H9 (cell line): Measurements from ENCODE around the gene PIK3R5. TPM values are rescaled to one million over a fixed set of nuclear protein-coding genes. Genes with fewer than 3 reads are reported as not detected.

Experiments
- DNase-seq: peaks from one replicate; pipeline ENCODE4 v3.0.0-alpha.2; 2017
- H2AFZ ChIP-seq: one replicate; pipeline ENCODE4 v1.6.1; 2013; ENCODE audit warnings: mild to moderate bottlenecking, low read length, control low read depth, moderate library complexity
- H2AK5ac ChIP-seq: 2 replicates; pipeline ENCODE4 v1.6.1; 2013; ENCODE audit warnings: low read length, control low read depth, mixed read lengths; ENCODE audit not compliant: insufficient read length
- H2BK120ac ChIP-seq: one replicate; pipeline ENCODE4 v1.6.1; 2013; ENCODE audit warnings: low read depth, mild to moderate bottlenecking, low read length, control low read depth, inconsistent platforms; ENCODE audit not compliant: poor library complexity, severe bottlenecking
- H2BK12ac ChIP-seq: 2 replicates; pipeline ENCODE4 v1.6.1; 2013; ENCODE audit warnings: low read length, control low read depth, mixed read lengths, low read depth; ENCODE audit not compliant: insufficient read length
- H2BK15ac ChIP-seq: 2 replicates; pipeline ENCODE4 v1.6.1; 2013; ENCODE audit warnings: low read depth, low read length, control low read depth
- H2BK20ac ChIP-seq: one replicate; pipeline ENCODE4 v1.6.1; 2013; ENCODE audit warnings: low read depth, mild to moderate bottlenecking, low read length, control low read depth, inconsistent platforms; ENCODE audit not compliant: poor library complexity, severe bottlenecking
- H2BK5ac ChIP-seq: 2 replicates; pipeline ENCODE4 v1.6.1; 2013; ENCODE audit warnings: low read length, control low read depth, mixed read lengths; ENCODE audit not compliant: insufficient read length
- H3K14ac ChIP-seq: 2 replicates; pipeline ENCODE4 v1.6.1; 2013; ENCODE audit warnings: low read length, control low read depth; ENCODE audit not compliant: insufficient read depth
- H3K18ac ChIP-seq: 2 replicates; pipeline ENCODE4 v1.6.1; 2013; ENCODE audit warnings: low read depth, mild to moderate bottlenecking, mixed read lengths, low read length, control low read depth; ENCODE audit not compliant: insufficient read length
- H3K23ac ChIP-seq: 2 replicates; pipeline ENCODE4 v1.6.1; 2013; ENCODE audit warnings: low read length, control low read depth, mixed read lengths, low read depth; ENCODE audit not compliant: insufficient read length
- H3K23me2 ChIP-seq: 2 replicates; pipeline ENCODE4 v1.6.1; 2013; ENCODE audit warnings: low read depth, mild to moderate bottlenecking, mixed read lengths, low read length, control low read depth; ENCODE audit not compliant: insufficient read length, poor library complexity, severe bottlenecking
- H3K27ac ChIP-seq: 2 replicates; pipeline ENCODE4 v1.5.1; 2013; ENCODE audit warnings: low read length, control low read depth, mixed read lengths, low read depth; ENCODE audit not compliant: insufficient read length
- H3K27me3 ChIP-seq: 2 replicates; pipeline ENCODE4 v1.6.1; 2013; ENCODE audit warnings: low read length, control low read depth, inconsistent platforms; ENCODE audit not compliant: insufficient read depth
- H3K4ac ChIP-seq: 2 replicates; pipeline ENCODE4 v1.6.1; 2013; ENCODE audit warnings: low read depth, mild to moderate bottlenecking, control low read depth, inconsistent platforms, low read length, moderate library complexity
- H3K4me1 ChIP-seq: 2 replicates; pipeline ENCODE4 v1.6.1; 2013; ENCODE audit warnings: low read length, control low read depth, inconsistent platforms; ENCODE audit not compliant: insufficient read depth
- H3K4me2 ChIP-seq: 2 replicates; pipeline ENCODE4 v1.6.1; 2013; ENCODE audit warnings: low read length, control low read depth, mixed read lengths; ENCODE audit not compliant: insufficient read length, insufficient read depth
- H3K56ac ChIP-seq: 2 replicates; pipeline ENCODE4 v1.6.1; 2013; ENCODE audit warnings: low read depth, mild to moderate bottlenecking, mixed read lengths, low read length, control low read depth; ENCODE audit not compliant: insufficient read length
- H3K79me1 ChIP-seq: 2 replicates; pipeline ENCODE4 v1.6.1; 2013; ENCODE audit warnings: low read depth, mild to moderate bottlenecking, moderate library complexity, low read length, control low read depth, inconsistent platforms; ENCODE audit not compliant: insufficient read depth, poor library complexity, severe bottlenecking
- H3K79me2 ChIP-seq: 2 replicates; pipeline ENCODE4 v1.6.1; 2013; ENCODE audit warnings: low read length, control low read depth, inconsistent platforms; ENCODE audit not compliant: insufficient read depth
- H3K9ac ChIP-seq: 2 replicates; pipeline ENCODE4 v1.6.1; 2013; ENCODE audit warnings: low read length, control low read depth, mixed read lengths; ENCODE audit not compliant: insufficient read length; ENCODE audit errors: extremely low read depth
- H3K9me3 ChIP-seq: one replicate; pipeline ENCODE4 v1.6.1; 2013; ENCODE audit warnings: low read depth, low read length, inconsistent platforms; ENCODE audit not compliant: control insufficient read depth
- H3T11ph ChIP-seq: one replicate; pipeline ENCODE4 v1.6.1; 2013; ENCODE audit warnings: mild to moderate bottlenecking, low read length, control low read depth, inconsistent platforms
- H4K20me1 ChIP-seq: one replicate; pipeline ENCODE4 v1.6.1; 2013; ENCODE audit not compliant: control insufficient read depth, insufficient read length, insufficient read depth
- H4K5ac ChIP-seq: 2 replicates; pipeline ENCODE4 v1.6.1; 2013; ENCODE audit warnings: low read depth, mild to moderate bottlenecking, mixed read lengths, low read length, control low read depth; ENCODE audit not compliant: insufficient read length
- H4K8ac ChIP-seq: replicated peaks from 2 replicates; pipeline ENCODE4 v1.6.1; 2013; ENCODE audit warnings: low read length, control low read depth, mixed read lengths, low read depth; ENCODE audit not compliant: insufficient read length
- H4K91ac ChIP-seq: 2 replicates; pipeline ENCODE4 v1.6.1; 2013; ENCODE audit warnings: low read depth, mild to moderate bottlenecking, moderate library complexity, mixed read lengths, low read length, control low read depth; ENCODE audit not compliant: insufficient read length
- H3K27ac Mint-ChIP-seq, 3 experiments: 2 replicates in 2 of 3; 3 replicates in 1 of 3; pipeline ENCODE4 v1.8.0; 2020 to 2021; ENCODE audit warnings: mixed read lengths in 3 of 3, mild to moderate bottlenecking in 1 of 3, moderate library complexity in 1 of 3
- H3K27me3 Mint-ChIP-seq: 2 replicates; pipeline ENCODE4 v1.8.0; 2021; ENCODE audit warnings: low read depth, mild to moderate bottlenecking, moderate library complexity, mixed read lengths
- H3K36me3 Mint-ChIP-seq, 3 experiments: 2 replicates in 2 of 3; 3 replicates in 1 of 3; pipeline ENCODE4 v1.8.0; 2020 to 2021; ENCODE audit warnings: low read depth in 3 of 3, mixed read lengths in 3 of 3; ENCODE audit not compliant: insufficient read depth in 1 of 3
- H3K4me1 Mint-ChIP-seq, 2 experiments: 2 replicates each; pipeline ENCODE4 v1.8.0; 2020; ENCODE audit warnings: mixed read lengths in 2 of 2
- H3K4me3 Mint-ChIP-seq, 2 experiments: 2 replicates in 1 of 2; 3 replicates in 1 of 2; pipeline ENCODE4 v1.8.0; 2020 to 2021; ENCODE audit warnings: mild to moderate bottlenecking in 2 of 2, mixed read lengths in 2 of 2, moderate library complexity in 1 of 2
- H3K9me3 Mint-ChIP-seq, 2 experiments: 2 replicates in 1 of 2; 3 replicates in 1 of 2; pipeline ENCODE4 v1.8.0; 2020; ENCODE audit warnings: mild to moderate bottlenecking in 2 of 2, mixed read lengths in 2 of 2, moderate library complexity in 1 of 2
- CTCF ChIP-seq: fragments of 200-600 bp; sonication (generic); conservative IDR thresholded peaks from 3 replicates; pipeline ENCODE4 v1.8.0; 2021; ENCODE audit warnings: antibody characterized with exemption, mild to moderate bottlenecking
- WGBS: extraction: QIAGEN DNeasy Blood & Tissue Kit; methylation state at CpG from one replicate; pipeline ENCODE4 v1.1.7; 2013; ENCODE audit warnings: missing lambda C conversion rate, low lambda C conversion rate, mixed read lengths; ENCODE audit not compliant: insufficient read length; ENCODE audit errors: extremely low coverage; 5-methylcytosine and 5-hydroxymethylcytosine counted together
- total RNA-seq: library from RNA; stranded (reverse); gene quantifications from 2 replicates; pipeline ENCODE4 v1.2.1, GENCODE V29; 2021

The PIK3R5 gene
- total RNA-seq, 1 experiment from 2014 or later, result 1.4 TPM

GRCh38 chr17:8997994-8998628, 32.6 kb upstream of the PIK3R5 start:
- Histone ChIP-seq H3K79me1 (no peaks in the 10 kb centered on the region), H3K4me2 (no peak overlapping the region), H2BK12ac (no peak overlapping the region), H3K23me2 (peaks cover 5% of the 10 kb centered on the region), H4K20me1 (no peaks in the 10 kb centered on the region), H3K14ac (no peak overlapping the region), H2BK5ac (no peak overlapping the region), H3K9ac (no peak overlapping the region), H3K27me3 (peaks cover 16% of the 10 kb centered on the region), H3K56ac (no peak overlapping the region), H2BK120ac (no peak overlapping the region), H4K91ac (no peak overlapping the region), H3K23ac (no peak overlapping the region), H4K8ac (no peak overlapping the region), H2AFZ (no peak overlapping the region), H2BK20ac (no peak overlapping the region), H3T11ph (no peak overlapping the region), H3K27ac (no peak overlapping the region), H2AK5ac (no peak overlapping the region), H2BK15ac (no peak overlapping the region), H4K5ac (no peak overlapping the region), H3K4ac (no peak overlapping the region), H3K4me1 (no peaks in the 10 kb centered on the region), H3K9me3 (no peaks in the 10 kb centered on the region), H3K18ac (no peak overlapping the region), H3K79me2 (no peaks in the 10 kb centered on the region)
- Mint-ChIP-seq H3K4me3 (no peak overlapping the region), H3K36me3 (no peaks in the 10 kb centered on the region; a peak in 1 of 7 replicates), H3K27me3 (peaks cover 56% of the 10 kb centered on the region), H3K27ac (no peak overlapping the region), H3K9me3 (no peaks in the 10 kb centered on the region; a peak in 2 of 5 replicates), H3K4me1 (peaks cover 22 to 25% of the 10 kb centered on the region in 2 experiments)
- DNase-seq, result peak; percentile 87
- no CpG with 5 or more reads among the region's 9 CpGs for WGBS
- TF ChIP-seq CTCF, result peak; percentile 97
